Activated naive CD8-positive, alpha-beta T cell treated with anti-CD3 and anti-CD28 coated beads for 36 hours (primary cell): ENCODE results near the gene TRMU. TPM values are rescaled to one million over a fixed set of nuclear protein-coding genes. Genes with fewer than 3 reads are reported as not detected.

ENCODE experiments used
- DNase-seq: peaks from one replicate; pipeline ENCODE4 v3.0.0; 2021
- H3K27ac Mint-ChIP-seq: one replicate; pipeline ENCODE4 v1.8.0; 2022; ENCODE audit warnings: mild to moderate bottlenecking, moderate library complexity, mixed read lengths
- H3K27me3 Mint-ChIP-seq: one replicate; pipeline ENCODE4 v1.8.0; 2022; ENCODE audit warnings: mild to moderate bottlenecking, mixed read lengths
- H3K36me3 Mint-ChIP-seq: one replicate; pipeline ENCODE4 v1.8.0; 2021; ENCODE audit warnings: mild to moderate bottlenecking, mixed read lengths
- H3K4me1 Mint-ChIP-seq: one replicate; pipeline ENCODE4 v1.8.0; 2021; ENCODE audit warnings: mixed read lengths
- H3K4me3 Mint-ChIP-seq: one replicate; pipeline ENCODE4 v1.8.0; 2022; ENCODE audit warnings: mild to moderate bottlenecking, moderate library complexity, mixed read lengths
- H3K9me3 Mint-ChIP-seq: one replicate; pipeline ENCODE4 v1.8.0; 2022; ENCODE audit warnings: mixed read lengths
- total RNA-seq, 2 experiments: library from RNA; stranded (reverse); gene quantifications; one replicate each; pipeline ENCODE4 v1.2.3, GENCODE V29; 2021

Gene TRMU, protein sequence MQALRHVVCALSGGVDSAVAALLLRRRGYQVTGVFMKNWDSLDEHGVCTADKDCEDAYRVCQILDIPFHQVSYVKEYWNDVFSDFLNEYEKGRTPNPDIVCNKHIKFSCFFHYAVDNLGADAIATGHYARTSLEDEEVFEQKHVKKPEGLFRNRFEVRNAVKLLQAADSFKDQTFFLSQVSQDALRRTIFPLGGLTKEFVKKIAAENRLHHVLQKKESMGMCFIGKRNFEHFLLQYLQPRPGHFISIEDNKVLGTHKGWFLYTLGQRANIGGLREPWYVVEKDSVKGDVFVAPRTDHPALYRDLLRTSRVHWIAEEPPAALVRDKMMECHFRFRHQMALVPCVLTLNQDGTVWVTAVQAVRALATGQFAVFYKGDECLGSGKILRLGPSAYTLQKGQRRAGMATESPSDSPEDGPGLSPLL
- total RNA-seq: 10 to 100 TPM; 60.2 to 70.0 TPM

DNA sequence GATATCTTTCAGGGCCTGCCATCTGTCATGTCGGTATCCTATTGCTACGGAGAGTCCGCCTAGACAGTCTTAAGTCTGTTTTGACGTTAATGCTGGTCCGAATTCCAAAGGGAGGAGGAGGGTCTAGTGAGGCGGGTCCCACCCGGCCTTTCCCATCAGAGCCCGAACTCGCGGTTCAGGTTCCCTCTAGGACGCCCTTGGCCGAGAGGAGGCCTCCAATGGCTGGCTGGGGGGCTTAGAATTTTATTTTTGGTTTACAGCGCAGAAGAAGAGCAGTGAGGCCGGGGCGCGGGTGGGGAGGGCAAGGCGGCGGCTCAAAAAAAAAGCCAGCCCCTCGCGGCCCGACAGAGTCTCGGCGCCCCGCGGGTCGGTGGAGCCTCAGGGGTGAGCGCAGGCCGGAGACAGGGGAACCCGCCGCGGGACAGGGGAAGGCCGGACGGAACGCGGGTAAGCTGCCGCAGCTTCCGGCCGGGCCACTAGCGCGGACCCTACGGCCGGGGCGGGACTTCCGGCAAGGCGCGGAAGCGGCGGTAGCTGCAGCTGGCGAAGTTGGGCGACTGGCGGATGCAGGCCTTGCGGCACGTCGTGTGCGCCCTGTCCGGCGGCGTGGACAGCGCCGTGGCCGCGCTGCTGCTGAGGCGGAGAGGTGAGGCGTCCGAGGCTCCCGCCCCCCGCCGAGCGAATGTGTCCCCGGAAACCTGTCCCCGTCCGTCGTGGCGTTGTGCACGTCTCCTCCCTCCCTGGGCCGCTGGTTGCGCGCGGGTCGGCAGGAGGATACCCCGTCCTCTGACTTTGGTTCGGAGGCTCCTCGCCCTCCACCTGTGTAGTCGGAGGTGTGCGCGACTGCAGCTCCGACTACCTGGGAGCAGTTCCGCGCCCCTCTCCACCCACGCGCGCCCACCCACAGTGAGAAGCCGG, at the start of gene TRMU:
TRMU (plus strand) TSS at position 514 of the 918 bp plus-strand sequence; CDS start at position 565, 51 bp downstream.
- Mint-ChIP-seq H3K27ac (peak within 1 kb of the TSS; percentile 94), H3K27me3 (no peaks in the 10 kb centered on the region), H3K36me3 (peaks cover 34% of the 10 kb centered on the region), H3K9me3 (no peaks in the 10 kb centered on the region), H3K4me3 (peak within 1 kb of the TSS; percentile 95), H3K4me1 (peaks cover 26% of the 10 kb centered on the region)
- DNase-seq: peak; percentile 84

DNA sequence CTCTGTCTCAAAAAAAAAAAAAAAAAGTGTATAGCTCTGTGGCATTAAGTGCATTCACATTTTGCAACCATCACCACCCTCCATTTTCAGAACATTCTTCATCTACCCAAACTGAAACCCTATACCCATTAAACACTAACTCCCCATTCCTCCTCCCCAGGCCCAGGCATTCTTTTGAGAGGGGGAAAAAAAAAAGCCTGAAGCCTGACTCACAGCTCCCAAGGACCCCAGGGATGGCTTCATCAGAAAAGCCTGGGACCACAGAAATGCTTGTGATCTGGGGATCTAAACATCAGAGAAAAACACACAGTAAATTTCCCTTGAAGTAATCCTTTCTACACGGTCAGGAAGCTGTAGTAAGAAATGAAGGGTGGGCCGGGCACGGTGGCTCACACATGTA, 49.5 kb upstream of the TRMU start:
- H3K9me3 Mint-ChIP-seq: no peaks in the 10 kb centered on the region
- peaks cover 6% of the 10 kb centered on the region for H3K4me1 Mint-ChIP-seq
- H3K27me3 Mint-ChIP-seq: no peaks in the 10 kb centered on the region
- no peak overlapping the region for H3K4me3 Mint-ChIP-seq
- peaks cover 9% of the 10 kb centered on the region for H3K36me3 Mint-ChIP-seq
- no peak for DNase-seq
- H3K27ac Mint-ChIP-seq: no peak overlapping the region

DNA sequence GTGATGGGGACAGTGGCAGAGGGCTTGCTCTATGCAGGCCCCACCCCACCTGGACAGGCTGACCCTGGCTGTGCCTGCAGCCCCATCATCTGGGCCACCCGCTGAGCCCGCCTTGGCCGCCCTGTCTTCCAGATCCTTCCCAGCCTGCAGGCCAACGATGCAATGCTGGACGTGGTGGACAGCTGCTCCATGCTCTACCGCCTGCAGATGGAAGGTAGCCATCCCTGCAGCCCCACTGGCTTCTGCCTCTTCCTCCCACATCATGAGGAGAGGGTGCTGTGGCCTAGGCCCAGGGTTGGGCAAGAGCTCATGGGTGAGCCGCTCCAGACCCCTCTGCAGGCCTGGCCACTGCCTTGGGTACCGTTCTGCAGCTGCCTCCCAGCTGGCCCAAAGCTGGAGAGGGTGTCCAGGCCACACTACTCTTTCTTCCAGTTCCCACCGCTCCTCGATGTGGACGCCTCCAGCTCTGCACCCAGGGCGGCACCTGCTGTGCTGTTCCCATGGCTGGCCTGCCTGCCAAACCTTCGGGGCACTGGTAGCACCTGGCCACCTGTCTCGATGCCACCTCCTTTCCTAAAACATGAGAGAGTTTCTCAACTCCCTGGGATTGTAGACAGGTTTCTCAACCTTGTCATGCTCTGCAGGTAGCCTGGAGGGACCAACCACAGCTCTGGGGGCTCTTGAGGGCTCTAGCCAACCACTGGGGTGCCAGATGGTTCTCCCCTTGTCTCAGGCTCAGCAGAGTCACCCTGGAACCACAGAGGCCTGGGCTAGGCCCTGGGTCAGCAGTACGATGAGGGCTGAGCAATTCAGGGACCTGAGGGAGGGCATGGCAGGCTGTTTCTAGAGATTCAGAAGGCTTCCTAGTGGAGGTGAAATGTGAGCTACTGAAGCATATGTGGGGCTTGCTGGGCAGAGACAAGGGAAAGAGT, 48.3 kb upstream of the TRMU start:
- no peaks in the 10 kb centered on the region for H3K9me3 Mint-ChIP-seq
- H3K27me3 Mint-ChIP-seq: no peaks in the 10 kb centered on the region
- peak overlapping the region; percentile 71 for H3K4me3 Mint-ChIP-seq
- DNase-seq: no peak
- peak overlapping the region; percentile 76 for H3K27ac Mint-ChIP-seq
- H3K4me1 Mint-ChIP-seq: peaks cover 6% of the 10 kb centered on the region
- peaks cover 11% of the 10 kb centered on the region for H3K36me3 Mint-ChIP-seq

DNA sequence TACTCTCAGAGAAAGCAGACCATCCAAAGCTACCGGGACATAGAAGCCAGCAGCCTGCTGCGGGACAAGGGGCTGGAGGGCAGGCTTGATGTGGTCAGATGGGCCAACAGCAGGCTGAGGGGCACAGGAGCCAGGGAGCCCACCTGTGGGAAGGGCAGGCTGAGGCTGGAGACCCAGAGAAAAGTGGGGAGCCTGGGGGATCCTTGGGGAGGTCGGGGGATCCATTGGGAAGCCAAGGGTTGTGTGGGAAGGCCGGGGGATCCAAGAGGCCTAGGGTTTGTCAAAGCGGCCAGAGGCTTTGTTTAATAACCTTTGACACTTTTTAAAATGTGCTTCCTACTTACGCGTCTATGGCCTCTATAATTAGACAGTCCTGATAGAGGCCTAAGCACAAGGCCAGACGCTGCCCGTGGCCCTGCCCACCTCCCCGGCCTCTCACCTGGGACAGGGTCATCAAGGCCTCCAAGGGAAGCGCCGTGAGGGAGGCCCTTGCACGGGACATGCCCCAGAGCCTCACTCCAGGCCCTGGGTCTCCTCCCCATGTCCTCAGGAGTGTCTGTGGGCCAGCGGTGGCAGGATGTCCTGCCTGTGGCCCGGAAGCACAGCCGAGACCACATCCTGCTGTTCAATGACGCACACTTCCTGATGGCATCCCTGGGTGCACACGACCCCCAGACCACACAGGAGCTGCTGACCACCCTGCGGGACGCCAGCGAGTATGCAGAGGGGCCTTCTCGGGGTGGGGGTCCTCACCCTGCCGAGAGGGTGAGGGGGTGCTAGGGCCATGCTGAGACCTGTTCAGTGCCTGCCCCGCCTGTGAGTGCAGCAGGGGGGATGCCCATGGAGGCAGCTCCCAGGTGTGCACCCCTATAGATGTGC, 47.4 kb upstream of the TRMU start:
- no peaks in the 10 kb centered on the region for H3K9me3 Mint-ChIP-seq
- peak overlapping the region; percentile 71 for H3K4me3 Mint-ChIP-seq
- no peaks in the 10 kb centered on the region for H3K27me3 Mint-ChIP-seq
- H3K36me3 Mint-ChIP-seq: peaks cover 17% of the 10 kb centered on the region
- H3K27ac Mint-ChIP-seq: peak overlapping the region; percentile 76
- DNase-seq: peak; percentile 39
- H3K4me1 Mint-ChIP-seq: peaks cover 6% of the 10 kb centered on the region

DNA sequence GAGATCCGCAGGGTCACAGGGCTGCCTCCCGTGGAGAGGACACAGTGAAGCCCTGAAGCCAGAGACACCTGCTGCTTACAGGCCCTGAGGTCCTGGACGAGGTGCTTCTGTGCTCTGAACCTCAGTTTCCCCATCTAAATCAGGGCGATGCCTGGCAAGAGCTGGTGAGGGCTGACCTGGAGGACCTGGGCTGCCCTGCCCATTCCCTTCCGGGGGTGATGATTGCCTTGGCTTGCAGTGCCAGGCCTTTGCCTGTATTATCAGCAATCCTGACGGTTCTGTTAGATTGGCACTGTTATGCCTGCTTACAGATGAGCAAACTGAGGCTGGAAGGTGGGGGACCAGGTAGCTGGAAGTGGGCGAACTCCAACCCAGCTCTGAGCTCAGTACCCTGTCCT, 46.7 kb upstream of the TRMU start:
- Mint-ChIP-seq H3K9me3 (no peaks in the 10 kb centered on the region), H3K27me3 (no peaks in the 10 kb centered on the region), H3K36me3 (peaks cover 22% of the 10 kb centered on the region), H3K4me3 (no peak overlapping the region), H3K27ac (no peak overlapping the region), H3K4me1 (peaks cover 9% of the 10 kb centered on the region)
- DNase-seq: no peak

DNA sequence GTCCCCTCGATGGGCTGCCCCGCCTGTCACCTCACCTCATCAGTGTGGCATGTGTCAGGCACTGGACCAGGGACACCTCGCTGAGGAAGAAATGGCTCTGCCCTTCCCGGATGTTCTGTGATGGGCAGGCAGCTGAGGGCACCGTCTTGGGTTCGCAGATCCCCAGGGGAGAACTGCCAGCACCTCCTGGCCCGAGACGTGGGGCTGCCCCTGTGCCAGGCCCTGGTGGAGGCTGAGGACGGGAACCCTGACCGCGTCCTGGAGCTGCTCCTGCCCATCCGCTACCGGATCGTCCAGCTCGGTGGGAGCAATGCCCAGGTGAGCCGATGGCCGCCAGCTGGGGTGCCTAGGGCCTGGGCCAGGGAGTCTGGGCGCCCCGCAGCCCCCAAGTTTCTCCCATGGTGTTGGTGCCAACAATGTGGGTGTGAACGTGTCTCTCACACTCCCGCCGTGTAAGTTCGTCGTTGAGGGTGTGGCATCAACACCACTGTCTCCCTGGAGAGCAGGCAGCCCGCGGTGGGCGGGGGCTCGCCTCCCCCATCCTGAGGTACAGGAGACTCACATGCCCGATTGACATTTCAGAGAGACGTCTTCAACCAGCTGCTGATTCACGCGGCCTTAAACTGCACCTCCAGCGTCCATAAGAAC, 46.1 kb upstream of the TRMU start:
- peaks cover 10% of the 10 kb centered on the region for H3K4me1 Mint-ChIP-seq
- H3K36me3 Mint-ChIP-seq: peaks cover 22% of the 10 kb centered on the region
- no peaks in the 10 kb centered on the region for H3K27me3 Mint-ChIP-seq
- no peaks in the 10 kb centered on the region for H3K9me3 Mint-ChIP-seq
- H3K27ac Mint-ChIP-seq: no peak overlapping the region
- DNase-seq: no peak
- no peak overlapping the region for H3K4me3 Mint-ChIP-seq

DNA sequence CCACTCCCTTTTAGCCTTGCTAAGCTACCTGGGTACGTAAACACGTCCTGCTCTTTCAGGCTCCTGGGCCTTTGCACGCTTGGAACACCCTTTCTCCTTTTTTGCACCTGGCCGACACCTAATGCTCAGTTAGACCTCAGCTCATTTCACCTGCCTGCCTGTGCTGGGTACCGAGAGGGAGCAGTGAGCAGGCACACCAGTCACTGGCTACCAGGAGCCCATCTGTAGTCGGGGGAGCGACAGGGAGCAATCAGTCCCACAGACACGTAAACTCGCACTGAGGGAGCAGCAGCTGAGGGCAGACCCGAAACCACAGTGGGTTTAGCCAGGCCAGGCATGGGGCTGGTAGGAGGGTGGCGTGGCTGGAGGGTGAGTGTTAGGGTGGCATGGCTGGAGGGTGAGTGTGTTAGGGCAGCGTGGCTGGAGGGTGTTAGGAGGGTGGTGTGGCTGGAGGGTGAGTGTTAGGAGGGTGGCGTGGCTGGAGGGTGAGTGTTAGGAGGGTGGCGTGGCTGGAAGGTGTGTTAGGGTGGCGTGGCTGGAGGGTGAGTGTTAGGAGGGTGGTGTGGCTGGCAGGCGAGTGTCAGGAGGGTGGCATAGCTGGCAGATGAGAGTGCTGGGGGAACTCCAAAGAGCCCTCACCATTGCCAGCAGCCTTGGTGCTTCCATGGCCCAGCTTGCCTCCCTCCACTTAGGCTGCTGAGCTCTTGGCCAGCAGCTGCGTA, 45.2 kb upstream of the TRMU start:
- no peak overlapping the region for H3K4me3 Mint-ChIP-seq
- H3K36me3 Mint-ChIP-seq: peaks cover 24% of the 10 kb centered on the region
- peaks cover 12% of the 10 kb centered on the region for H3K4me1 Mint-ChIP-seq
- no peaks in the 10 kb centered on the region for H3K9me3 Mint-ChIP-seq
- H3K27ac Mint-ChIP-seq: no peak overlapping the region
- no peak for DNase-seq
- H3K27me3 Mint-ChIP-seq: no peaks in the 10 kb centered on the region

DNA sequence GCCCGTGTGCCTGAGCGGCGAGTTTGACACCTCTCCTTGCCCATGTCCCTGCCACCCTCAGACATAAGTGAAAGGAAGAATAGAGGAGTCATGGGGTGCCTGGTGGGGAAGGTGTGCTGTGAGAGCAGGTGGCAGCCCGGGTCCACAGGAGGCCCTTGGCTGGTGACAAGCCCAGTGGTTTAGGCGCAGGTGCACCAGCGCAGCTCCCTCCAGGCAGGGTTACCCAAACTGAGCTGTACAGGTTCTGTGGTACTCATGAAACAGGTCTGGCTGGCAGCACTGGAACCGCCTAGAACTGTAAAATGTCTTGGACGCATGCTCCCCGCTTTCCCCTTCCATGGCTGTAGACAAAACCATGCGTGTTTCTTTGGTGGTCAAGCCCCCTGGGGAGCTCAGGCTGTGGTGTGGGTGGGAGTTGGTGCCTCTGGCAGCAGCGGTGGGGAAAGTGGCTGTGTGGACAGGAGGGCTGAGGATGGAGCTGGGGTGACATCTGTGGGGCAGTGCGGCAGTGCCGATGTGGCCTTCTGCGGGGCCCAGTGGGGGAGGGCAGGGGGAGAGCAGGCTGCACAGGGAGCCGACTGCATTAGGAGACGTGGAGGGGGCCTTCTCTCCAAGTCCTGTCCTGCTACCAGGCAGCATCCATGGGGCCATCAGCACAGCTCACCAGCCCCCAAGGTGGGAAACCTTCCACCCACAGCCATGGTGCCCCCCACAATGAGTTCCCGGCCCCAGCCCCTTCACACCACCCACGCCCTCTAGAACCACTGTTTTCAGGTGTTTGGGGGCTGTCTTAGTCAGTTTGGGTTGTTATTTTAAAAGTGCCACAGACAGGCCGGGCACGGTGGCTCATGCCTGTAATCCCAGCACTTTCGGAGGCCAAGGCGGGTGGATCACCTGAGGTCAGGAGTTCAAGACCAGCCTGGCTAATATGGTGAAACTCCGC, 44.4 kb upstream of the TRMU start:
- peaks cover 16% of the 10 kb centered on the region for H3K4me1 Mint-ChIP-seq
- H3K27ac Mint-ChIP-seq: no peak overlapping the region
- DNase-seq: no peak
- no peak overlapping the region for H3K4me3 Mint-ChIP-seq
- no peaks in the 10 kb centered on the region for H3K9me3 Mint-ChIP-seq
- H3K36me3 Mint-ChIP-seq: peaks cover 21% of the 10 kb centered on the region
- no peaks in the 10 kb centered on the region for H3K27me3 Mint-ChIP-seq

DNA sequence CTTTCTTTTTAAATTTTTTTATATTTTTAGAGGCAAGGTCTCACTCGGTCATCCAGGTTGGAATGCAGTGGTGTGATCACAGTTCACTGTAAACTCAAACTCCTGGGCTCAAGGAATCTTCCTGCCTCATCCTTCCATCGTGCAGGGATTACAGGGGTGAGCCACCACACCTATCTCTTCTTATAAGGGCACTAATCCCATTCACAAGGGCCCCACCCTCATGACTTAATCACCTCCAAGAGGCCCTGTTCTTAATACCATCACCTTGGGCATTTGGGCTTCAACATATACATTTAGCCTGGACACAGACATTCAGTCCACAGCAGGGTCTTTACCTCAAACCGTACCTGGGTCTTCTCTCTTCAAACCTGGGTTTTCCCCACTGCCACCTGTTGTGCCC, 43.3 kb upstream of the TRMU start:
- Mint-ChIP-seq H3K9me3 (no peaks in the 10 kb centered on the region), H3K27ac (no peak overlapping the region), H3K4me3 (no peak overlapping the region), H3K4me1 (peaks cover 17% of the 10 kb centered on the region), H3K36me3 (peaks cover 20% of the 10 kb centered on the region), H3K27me3 (no peaks in the 10 kb centered on the region)
- DNase-seq: no peak

DNA sequence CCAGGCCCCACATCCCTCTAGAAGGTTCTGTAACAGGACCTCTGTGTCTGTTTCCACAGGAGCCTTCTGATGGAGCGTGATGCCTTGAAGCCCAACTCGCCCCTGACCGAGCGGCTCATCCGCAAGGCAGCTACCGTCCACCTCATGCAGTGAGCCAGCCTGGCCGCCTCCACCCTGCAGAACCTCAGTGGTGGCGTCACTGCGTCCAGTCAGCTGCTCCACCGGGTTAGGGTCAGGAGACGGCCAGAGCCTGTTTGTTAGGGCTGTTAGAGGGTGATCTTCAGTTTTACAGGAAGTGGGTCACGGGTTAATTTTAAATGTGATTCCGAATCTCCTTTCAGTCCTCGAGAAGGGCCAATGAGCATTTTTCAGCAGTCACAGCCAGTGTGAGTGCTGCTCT, 42.8 kb upstream of the TRMU start:
- DNase-seq: no peak
- Mint-ChIP-seq H3K4me1 (peaks cover 17% of the 10 kb centered on the region), H3K9me3 (no peaks in the 10 kb centered on the region), H3K27me3 (peaks cover 5% of the 10 kb centered on the region), H3K36me3 (peaks cover 23% of the 10 kb centered on the region), H3K27ac (no peak overlapping the region), H3K4me3 (no peak overlapping the region)

DNA sequence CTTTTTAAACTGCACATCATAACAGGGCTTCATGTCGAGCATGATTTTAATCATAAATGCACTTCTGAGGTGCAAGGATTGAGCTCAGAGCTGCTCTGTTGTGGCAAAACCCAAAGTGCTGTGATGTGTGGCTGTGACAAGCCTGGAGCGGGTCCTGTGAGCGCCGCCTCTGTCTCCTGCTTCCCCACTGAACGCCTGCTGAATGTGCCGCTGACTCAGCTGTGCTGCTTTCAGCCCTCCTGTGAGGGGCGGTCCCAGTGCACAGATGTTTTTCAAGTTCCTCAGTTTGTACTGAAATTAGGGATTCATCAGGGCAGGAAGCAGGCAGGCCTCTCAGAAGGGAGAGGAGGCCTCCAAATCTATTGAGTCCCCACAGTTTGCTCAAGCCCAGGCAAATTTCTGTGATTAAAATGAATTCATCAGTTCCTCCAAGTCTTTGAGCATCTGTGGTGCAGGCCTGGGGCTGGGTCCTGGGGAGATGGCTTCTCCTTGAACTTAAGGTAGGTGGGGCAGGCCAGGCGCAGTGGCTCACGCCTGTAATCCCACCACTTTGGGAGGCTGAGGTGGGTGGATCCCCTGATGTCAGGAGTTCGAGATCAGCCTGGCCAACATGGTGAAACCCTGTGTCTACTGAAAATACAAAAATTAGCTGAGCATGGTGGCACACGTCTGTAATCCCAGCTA, 41.8 kb upstream of the TRMU start:
- Mint-ChIP-seq H3K27me3 (peaks cover 8% of the 10 kb centered on the region), H3K27ac (no peak overlapping the region), H3K36me3 (peaks cover 29% of the 10 kb centered on the region), H3K4me1 (peaks cover 15% of the 10 kb centered on the region), H3K9me3 (no peaks in the 10 kb centered on the region), H3K4me3 (no peak overlapping the region)
- no peak for DNase-seq

DNA sequence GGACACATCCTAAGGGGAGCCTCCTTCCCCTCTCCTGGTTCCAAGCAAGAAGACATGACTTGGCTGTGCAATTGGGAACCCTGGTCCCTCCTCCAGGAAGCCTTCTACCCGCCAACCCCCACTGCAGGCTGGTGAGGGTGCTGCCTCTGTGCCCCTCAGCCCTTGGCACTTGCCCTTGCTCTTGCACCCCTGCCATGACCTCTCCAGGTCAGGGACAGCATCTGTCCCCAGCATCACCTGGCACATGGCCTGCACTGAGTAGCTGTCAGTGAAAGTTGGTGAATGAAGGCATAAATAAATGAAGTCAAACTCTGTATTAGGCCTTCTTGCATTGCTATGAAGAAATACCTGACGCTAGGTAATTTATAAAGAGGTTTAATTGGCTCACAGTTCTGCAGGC, 40.7 kb upstream of the TRMU start:
- H3K4me3 Mint-ChIP-seq: peak overlapping the region; percentile 90
- peaks cover 15% of the 10 kb centered on the region for H3K4me1 Mint-ChIP-seq
- DNase-seq: no peak
- peaks cover 38% of the 10 kb centered on the region for H3K36me3 Mint-ChIP-seq
- no peak overlapping the region for H3K27ac Mint-ChIP-seq
- H3K9me3 Mint-ChIP-seq: no peaks in the 10 kb centered on the region
- H3K27me3 Mint-ChIP-seq: peaks cover 8% of the 10 kb centered on the region
